HG03378 (cell line): ENCODE data around the gene NFIA.

ENCODE experiments used
- ATAC-seq: cut with Tn5 transposase; IDR thresholded peaks from one replicate; pipeline ENCODE4 v1.9.1; 2021; ENCODE audit warnings: mild to moderate bottlenecking, moderate library complexity; ENCODE audit not compliant: unreplicated experiment

Gene NFIA

GRCh38 chr1:61208172-61208571, 125.8 kb downstream of the NFIA start:
- ATAC-seq = no peak

- ATAC-seq = no peak
Observed at GRCh38 chr1:61208831-61209230, 126.5 kb downstream of the NFIA start.

DNA sequence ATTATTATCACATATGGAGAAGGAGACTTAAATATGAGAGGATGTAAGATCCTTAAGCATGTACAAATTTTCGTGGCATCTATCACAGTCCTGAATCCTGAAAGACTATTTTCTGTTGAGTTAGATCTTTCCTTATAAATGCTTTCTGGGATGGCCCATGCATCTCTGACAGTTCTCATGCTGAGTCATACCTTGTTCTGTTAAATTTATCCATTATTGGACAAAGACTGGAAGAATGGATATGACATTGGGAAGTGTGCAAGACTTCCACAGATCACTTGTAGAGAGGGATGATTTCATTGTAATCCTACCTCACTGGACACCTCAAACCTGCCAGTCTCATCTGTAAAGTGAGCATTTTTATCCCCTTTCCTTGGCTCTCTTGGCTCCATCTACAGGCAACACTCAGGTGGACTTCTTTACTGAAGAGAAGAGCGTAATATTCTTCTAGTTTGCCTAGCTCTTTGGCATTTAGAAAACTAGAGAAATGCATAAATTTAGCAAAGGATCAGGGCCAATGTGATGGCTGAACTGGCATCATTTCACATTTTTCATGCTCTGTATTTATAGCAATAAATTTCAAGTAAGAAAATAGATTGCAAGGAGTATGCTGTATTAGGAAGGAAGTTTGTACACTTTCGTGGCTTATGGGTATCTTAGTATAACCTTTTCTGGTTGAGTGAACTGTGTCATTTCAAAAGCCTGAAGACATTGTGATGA, 128.2 kb downstream of the NFIA start:
- no peak for ATAC-seq

GRCh38 chr1:61213245-61214011, 131.1 kb downstream of the NFIA start:
- no peak for ATAC-seq

DNA sequence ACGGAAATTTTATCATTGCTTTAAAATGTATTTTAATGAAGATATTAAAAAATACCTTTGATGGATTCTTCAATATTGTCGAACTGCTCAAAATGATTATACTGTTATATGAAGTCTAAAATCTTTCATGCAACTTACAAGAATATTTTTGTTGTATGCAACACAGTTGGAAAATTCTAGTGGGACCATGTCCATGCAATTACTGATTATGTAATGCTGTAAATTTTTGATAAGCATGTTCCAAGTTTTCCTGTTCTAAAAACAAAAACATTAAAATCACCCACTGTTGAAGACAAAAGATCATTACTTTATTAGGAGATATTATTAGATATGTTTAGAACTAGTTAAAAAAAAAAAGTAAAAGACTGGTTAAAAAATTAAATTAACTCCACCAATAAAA, 132.8 kb downstream of the NFIA start:
- no peak for ATAC-seq

DNA sequence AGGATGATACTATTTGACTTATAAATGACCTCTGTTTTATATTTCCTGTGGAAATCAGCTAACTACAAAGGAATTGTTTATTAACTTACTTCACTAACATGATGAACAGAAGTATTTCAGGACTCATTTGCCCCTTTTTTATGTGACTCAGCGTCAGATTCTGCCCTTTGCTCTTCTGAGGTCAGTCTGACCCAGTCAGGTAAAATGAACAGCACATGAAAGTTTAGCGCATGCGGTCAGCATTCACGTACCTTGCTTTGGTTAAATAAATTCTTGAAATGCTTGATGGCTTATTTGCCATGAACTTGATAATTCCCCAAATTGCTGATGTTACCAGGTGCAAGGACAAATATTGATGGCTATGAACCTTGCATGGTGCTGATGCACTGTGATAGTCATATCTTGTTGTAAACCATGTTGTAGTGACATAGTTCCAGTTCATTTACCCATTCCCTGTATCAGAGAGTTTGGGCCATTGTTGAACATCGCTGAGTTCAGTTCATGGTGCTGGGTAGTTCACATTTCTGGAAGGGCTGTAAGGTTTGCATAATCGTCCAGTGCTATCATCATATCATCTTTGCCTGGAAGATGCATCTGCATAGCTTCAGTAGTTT, 133.4 kb downstream of the NFIA start:
- no peak for ATAC-seq

DNA sequence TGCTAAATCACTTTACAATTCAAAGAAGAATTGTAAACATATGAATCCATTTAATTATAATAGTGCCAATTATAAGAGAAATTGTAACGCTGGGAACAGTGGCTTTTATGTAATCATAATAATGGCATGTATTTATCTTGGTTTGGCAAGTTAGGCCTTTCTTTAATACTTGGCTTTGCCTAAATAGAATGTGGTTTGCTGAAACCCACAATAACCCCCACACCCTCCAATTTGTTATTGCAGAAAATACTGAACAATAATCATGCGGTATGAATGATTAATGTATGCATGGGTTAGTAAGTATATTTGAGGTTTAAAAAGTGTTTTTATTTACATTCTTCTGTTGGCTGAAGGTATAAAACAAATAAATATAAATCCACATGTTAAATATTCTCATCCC, 138.2 kb downstream of the NFIA start:
- no peak for ATAC-seq

GRCh38 chr1:61221642-61222041, 139.3 kb downstream of the NFIA start:
- no peak for ATAC-seq

DNA sequence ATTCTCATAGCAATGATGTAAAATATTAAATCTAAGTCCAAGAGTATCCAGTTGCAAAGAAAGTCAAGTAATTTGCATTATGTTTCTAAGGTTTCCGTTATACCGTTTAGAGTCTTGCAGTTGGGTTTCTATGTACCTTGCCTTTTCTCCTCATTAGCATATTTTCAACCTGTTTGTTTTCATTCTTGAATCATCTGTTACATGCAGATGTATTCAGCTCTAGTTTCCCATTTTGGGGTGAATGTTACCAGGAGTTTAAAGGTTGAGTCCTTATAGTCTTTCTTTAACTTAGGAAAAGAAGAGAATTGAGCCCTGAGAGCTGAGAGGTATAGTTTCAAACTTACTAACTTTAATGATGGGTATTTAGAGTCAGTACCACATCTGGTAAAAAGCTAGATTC, 139.9 kb downstream of the NFIA start:
- ATAC-seq = no peak

DNA sequence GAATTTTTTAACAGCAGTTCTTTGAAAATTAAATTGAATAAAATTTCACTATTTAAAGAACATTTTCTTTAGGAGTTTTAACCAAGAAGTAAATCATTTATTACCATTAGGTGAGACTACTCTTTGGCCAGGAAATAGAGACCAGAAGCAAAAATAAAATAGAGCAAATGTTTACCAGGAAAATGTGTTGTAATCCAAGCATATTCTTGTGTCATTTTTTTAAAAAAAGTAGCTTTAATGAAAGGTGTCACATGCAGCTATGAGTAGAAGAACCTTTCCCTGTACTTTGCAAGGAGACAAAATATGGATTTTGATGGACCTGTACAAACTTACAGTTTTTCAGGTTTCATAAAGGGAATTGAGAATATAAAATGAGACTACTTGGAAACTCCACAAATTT, 140.8 kb downstream of the NFIA start:
- no peak for ATAC-seq

DNA sequence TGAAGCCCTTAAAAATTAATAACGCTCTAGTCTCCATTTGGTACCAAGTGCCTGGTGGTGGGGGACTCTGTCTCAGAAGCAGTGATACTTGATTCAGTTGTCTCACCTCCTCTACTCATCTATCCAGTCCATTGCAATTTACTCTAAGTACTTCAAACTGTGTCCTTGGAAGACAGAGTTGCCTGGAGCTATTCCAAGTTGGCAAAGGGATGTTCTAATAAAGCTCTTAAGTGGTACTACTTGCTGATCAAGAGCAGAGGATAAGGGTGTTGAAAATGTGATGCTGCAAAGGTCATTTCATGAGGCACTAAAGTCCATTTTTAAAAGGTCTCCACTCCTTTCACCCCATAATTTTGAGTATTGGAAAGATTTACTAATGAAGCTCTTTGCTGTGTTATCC, 142.2 kb downstream of the NFIA start:
- no peak for ATAC-seq

DNA sequence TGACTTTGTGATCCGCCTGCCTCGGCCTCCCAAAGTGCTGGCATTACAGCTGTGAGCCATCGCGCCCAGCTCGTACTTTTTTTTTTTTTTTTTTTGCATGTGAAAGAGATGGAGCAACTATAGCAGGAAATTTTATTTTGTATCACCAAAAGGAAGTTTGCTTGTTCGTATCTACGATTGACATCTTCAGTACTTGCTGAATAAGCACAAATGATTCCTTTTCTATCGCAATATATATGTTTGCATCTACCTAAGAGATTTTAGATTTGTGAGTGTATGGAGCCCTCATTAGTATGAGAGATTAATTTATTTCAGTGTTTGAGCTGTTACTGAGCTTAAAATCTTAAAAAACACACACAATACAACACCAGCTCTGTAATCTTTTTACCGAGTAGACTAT, 143.1 kb downstream of the NFIA start:
- ATAC-seq = no peak

GRCh38 chr1:61226791-61227567, 144.6 kb downstream of the NFIA start:
- ATAC-seq = no peak

DNA sequence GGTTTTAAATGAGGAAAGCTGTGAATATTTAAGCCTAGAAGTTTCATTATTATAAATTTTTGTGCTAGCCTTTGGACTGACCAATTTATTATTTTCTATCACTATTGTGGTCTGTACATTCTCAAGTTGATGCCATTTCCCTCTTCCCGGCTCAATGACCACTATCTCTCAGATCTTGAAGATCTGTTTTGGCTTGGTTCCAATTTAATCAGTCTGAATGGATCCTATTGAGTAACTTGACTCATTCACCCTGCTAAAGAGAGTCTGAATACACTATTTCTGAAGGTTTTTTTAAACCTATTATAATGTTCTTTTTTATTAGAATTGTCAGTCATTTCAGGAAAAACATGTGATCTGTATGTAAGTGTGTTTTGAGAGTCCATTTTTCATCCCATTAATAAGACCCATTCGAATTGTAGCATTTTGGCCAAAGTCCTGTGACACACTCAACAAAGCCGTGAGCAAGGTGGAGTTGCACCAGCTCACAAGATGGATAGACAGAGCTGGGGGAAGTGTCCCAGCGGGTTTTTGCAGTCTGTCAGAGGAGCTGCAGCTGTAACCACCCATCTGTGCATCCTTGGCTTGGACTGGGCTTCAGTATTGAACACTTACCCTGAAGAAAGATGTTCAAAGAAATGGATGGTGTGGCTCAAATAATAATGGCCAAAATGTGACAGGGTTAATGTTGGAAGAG, 145.6 kb downstream of the NFIA start:
- ATAC-seq = no peak

- ATAC-seq = no peak
Observed at GRCh38 chr1:61230523-61230922, 148.2 kb downstream of the NFIA start.

DNA sequence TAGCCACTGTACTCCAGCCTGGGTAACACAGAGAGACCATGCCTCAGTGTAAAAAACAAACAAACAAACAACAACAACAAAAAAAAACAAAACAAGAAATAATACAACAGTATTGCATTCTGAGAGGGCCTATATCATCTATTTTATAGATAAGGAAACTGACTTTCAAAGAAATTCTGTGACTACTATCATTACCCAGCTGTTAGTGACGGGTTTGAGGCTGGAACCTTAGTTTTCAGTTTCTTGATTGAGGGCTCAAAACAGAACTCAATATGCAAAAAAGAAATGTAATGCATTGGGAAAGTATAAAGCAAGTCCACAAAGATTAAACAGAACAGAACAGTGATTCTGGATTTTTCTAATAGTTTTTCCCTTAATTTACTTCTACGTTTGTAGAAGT, 149.4 kb downstream of the NFIA start:
- ATAC-seq = no peak

GRCh38 chr1:61233121-61233660, 150.8 kb downstream of the NFIA start:
- ATAC-seq = no peak

GRCh38 chr1:61234587-61234919, 152.2 kb downstream of the NFIA start:
- ATAC-seq = no peak

DNA sequence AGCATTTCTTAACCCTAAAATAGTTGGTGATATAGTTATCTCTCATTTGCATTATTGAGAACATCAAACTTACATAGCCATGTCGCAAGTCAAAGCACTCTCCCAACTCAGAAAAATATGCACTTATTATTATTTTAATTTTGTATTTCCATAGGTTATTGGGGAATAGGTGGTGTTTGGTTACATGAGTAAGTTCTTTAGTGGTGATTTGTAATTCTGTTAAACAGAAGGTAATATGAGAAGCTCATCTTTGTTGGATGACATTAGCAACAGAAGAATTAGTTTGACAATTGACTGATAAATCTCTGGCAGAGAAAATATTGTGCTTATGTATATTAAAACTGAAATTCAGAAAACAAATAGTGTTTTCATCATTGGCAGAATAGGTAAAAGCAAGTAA, 154.8 kb downstream of the NFIA start:
- no peak for ATAC-seq

DNA sequence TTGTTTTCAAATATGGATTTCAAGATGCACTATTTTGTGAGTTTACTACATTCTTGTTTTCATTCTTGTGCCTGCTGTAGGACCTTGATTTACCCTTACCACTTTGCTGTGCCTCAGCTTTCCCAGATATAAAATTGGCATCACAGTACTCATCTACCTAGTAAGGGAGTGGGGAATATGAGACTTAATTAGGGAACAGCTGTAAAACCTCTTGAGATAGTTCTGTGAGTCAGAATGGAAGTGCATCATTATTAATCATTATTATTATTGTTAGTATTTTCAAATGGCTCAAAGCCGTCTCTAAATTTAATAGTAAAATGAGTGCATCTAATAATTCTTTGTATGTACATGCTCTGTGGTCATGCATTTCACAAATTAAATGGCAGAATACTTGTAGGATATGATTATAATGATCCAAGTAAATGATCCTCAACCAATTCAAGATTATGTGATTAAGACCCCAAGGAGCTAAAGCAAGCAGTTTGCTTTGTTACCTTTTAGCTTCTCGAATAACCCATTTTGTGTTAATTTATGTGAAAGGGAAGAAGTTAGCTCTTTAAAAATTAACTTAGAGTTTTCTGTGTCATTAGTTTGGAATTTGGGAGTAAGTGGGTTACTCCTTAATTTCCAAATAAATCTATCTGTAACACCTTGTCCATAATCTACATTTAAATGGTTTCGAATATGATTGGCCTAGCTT, 155.4 kb downstream of the NFIA start:
- ATAC-seq = no peak
